HEK293 (cell line): Measurements from ENCODE around the gene ATP6V1A.

ENCODE experiments used
- CTCF ChIA-PET: fragments of 350-600 bp; formaldehyde crosslinking; extraction: SDS; loops from one replicate; lab custom pipeline; 2021; ENCODE audit warnings: antibody characterized with exemption; lab: Yijun Ruan, JAX
- POLR2A ChIA-PET: fragments of 300-600 bp; formaldehyde crosslinking; extraction: SDS; loops from one replicate; lab custom pipeline; 2020; ENCODE audit warnings: antibody characterized with exemption, inconsistent platforms; lab: Yijun Ruan, JAX
- H3K27ac ChIP-seq: fragments of 200-500 bp; sonication (Bioruptor generic); 2 replicates; pipeline ENCODE4 v1.5.1; 2014; ENCODE audit warnings: low read depth, low read length, control low read depth, inconsistent platforms; ENCODE audit errors: extremely low read depth
- H3K36me3 ChIP-seq, 2 experiments: fragments of 200-500 bp in 1 of 2; sonication (Bioruptor generic) in 1 of 2; 1 replicate in 1 of 2; 2 replicates in 1 of 2; pipeline ENCODE4 v1.5.1; 2014 to 2017; ENCODE audit warnings: inconsistent platforms in 2 of 2, low read length in 2 of 2; ENCODE audit not compliant: control insufficient read depth in 2 of 2, insufficient read depth in 1 of 2
- H3K4me1 ChIP-seq: fragments of 200-500 bp; sonication (Bioruptor generic); 2 replicates; pipeline ENCODE4 v1.5.1; 2014; ENCODE audit warnings: mild to moderate bottlenecking, low read length, inconsistent platforms; ENCODE audit not compliant: control insufficient read depth, insufficient read depth
- H3K4me3 ChIP-seq: 2 replicates; pipeline ENCODE4 v1.5.1; 2011; ENCODE audit warnings: low read depth, mild to moderate bottlenecking, control low read depth, low read length, moderate library complexity
- H3K9me3 ChIP-seq: fragments of 200-500 bp; sonication (Bioruptor generic); 2 replicates; pipeline ENCODE4 v1.5.1; 2014; ENCODE audit warnings: low read depth, low read length, inconsistent platforms; ENCODE audit not compliant: control insufficient read depth, insufficient read depth
- BCL11B ChIP-seq: fragments of 450-650 bp; formaldehyde crosslinking; IDR thresholded peaks from 2 replicates; pipeline ENCODE4 v1.5.1; 2016; ENCODE audit warnings: low read depth, missing biosample characterization, missing genetic modification characterization
- HOXC10 ChIP-seq: sonication (generic); formaldehyde crosslinking; IDR thresholded peaks from 2 replicates; pipeline ENCODE4 v1.8.1; 2023; ENCODE audit warnings: mild to moderate bottlenecking, missing genetic modification reagents
- IKZF3 ChIP-seq: fragments of 450-650 bp; IDR thresholded peaks from 2 replicates; pipeline ENCODE4 v1.5.0; 2018; ENCODE audit warnings: missing biosample characterization, mild to moderate bottlenecking, missing genetic modification characterization, moderate library complexity
- KLF10 ChIP-seq: fragments of 450-650 bp; IDR thresholded peaks from 2 replicates; pipeline ENCODE4 v1.5.1; 2018; ENCODE audit warnings: missing biosample characterization, mild to moderate bottlenecking, missing genetic modification characterization
- KLF8 ChIP-seq: fragments of 450-650 bp; formaldehyde crosslinking; IDR thresholded peaks from 2 replicates; pipeline ENCODE4 v1.5.1; 2016; ENCODE audit warnings: missing biosample characterization, missing genetic modification characterization
- PRDM1 ChIP-seq: fragments of 450-650 bp; formaldehyde crosslinking; IDR thresholded peaks from 2 replicates; pipeline ENCODE4; 2016; ENCODE audit warnings: missing biosample characterization, missing genetic modification characterization
- SCRT1 ChIP-seq: fragments of 450-650 bp; formaldehyde crosslinking; IDR thresholded peaks from 2 replicates; pipeline ENCODE4 v1.5.1; 2016; ENCODE audit warnings: missing biosample characterization, missing genetic modification characterization, borderline replicate concordance
- SETDB1 ChIP-seq: IDR thresholded peaks from one replicate; pipeline ENCODE4 v1.6.1; 2017; ENCODE audit warnings: mild to moderate bottlenecking, low read length, moderate library complexity, mixed read lengths; ENCODE audit not compliant: insufficient read length
- YY1 ChIP-seq: fragments of 450-650 bp; formaldehyde crosslinking; IDR thresholded peaks from 2 replicates; pipeline ENCODE4 v1.5.1; 2018; ENCODE audit warnings: missing biosample characterization, missing genetic modification characterization
- ZEB2 ChIP-seq: fragments of 450-650 bp; formaldehyde crosslinking; IDR thresholded peaks from 2 replicates; pipeline ENCODE4 v1.5.1; 2016; ENCODE audit warnings: missing biosample characterization, missing genetic modification characterization
- ZNF112 ChIP-seq: fragments of 450-650 bp; formaldehyde crosslinking; IDR thresholded peaks from 2 replicates; pipeline ENCODE4 v1.5.0; 2017; ENCODE audit warnings: missing biosample characterization, missing genetic modification characterization
- ZNF140 ChIP-seq: fragments of 450-650 bp; formaldehyde crosslinking; IDR thresholded peaks from 2 replicates; pipeline ENCODE4 v1.5.1; 2016; ENCODE audit warnings: missing biosample characterization, missing genetic modification characterization
- ZNF2 ChIP-seq: fragments of 450-650 bp; formaldehyde crosslinking; IDR thresholded peaks from 2 replicates; pipeline ENCODE4 v1.5.1; 2016; ENCODE audit warnings: missing biosample characterization, missing genetic modification characterization
- ZNF239 ChIP-seq: fragments of 450-650 bp; formaldehyde crosslinking; IDR thresholded peaks from 2 replicates; pipeline ENCODE4 v1.5.1; 2016; ENCODE audit warnings: missing biosample characterization, missing genetic modification characterization
- ZNF292 ChIP-seq: fragments of 450-650 bp; formaldehyde crosslinking; IDR thresholded peaks from 2 replicates; pipeline ENCODE4 v1.5.1; 2016; ENCODE audit warnings: low read depth, missing biosample characterization, missing genetic modification characterization, borderline replicate concordance
- ZNF354C ChIP-seq: fragments of 450-650 bp; formaldehyde crosslinking; IDR thresholded peaks from 2 replicates; pipeline ENCODE4 v1.5.1; 2016; ENCODE audit warnings: missing biosample characterization, missing genetic modification characterization, low read depth, borderline replicate concordance
- ZNF362 ChIP-seq: fragments of 450-650 bp; formaldehyde crosslinking; IDR thresholded peaks from 2 replicates; pipeline ENCODE4 v1.5.1; 2016; ENCODE audit warnings: missing biosample characterization, missing genetic modification characterization
- ZNF433 ChIP-seq: fragments of 450-650 bp; formaldehyde crosslinking; IDR thresholded peaks from 2 replicates; pipeline ENCODE4 v1.5.1; 2016; ENCODE audit warnings: missing biosample characterization, missing genetic modification characterization, low read depth
- ZNF449 ChIP-seq: fragments of 450-650 bp; formaldehyde crosslinking; IDR thresholded peaks from 2 replicates; pipeline ENCODE4 v1.5.1; 2017; ENCODE audit warnings: missing biosample characterization, mild to moderate bottlenecking, missing genetic modification characterization, moderate library complexity
- ZNF549 ChIP-seq: fragments of 450-650 bp; IDR thresholded peaks from 2 replicates; pipeline ENCODE4 v1.5.1; 2018; ENCODE audit warnings: missing biosample characterization, missing genetic modification characterization, mild to moderate bottlenecking, inconsistent platforms, moderate library complexity
- ZNF571 ChIP-seq: fragments of 450-650 bp; formaldehyde crosslinking; IDR thresholded peaks from 2 replicates; pipeline ENCODE4 v1.5.0; 2017; ENCODE audit warnings: missing biosample characterization, missing genetic modification characterization
- ZNF596 ChIP-seq: fragments of 450-650 bp; IDR thresholded peaks from 2 replicates; pipeline ENCODE4 v1.5.0; 2018; ENCODE audit warnings: missing biosample characterization, mild to moderate bottlenecking, missing genetic modification characterization, moderate library complexity
- ZNF776 ChIP-seq: fragments of 450-650 bp; formaldehyde crosslinking; IDR thresholded peaks from 2 replicates; pipeline ENCODE4 v1.5.0; 2017; ENCODE audit warnings: missing biosample characterization, missing genetic modification characterization, borderline replicate concordance
- ZNF792 ChIP-seq: fragments of 450-650 bp; formaldehyde crosslinking; IDR thresholded peaks from 2 replicates; pipeline ENCODE4 v1.5.1; 2016; ENCODE audit warnings: missing biosample characterization, missing genetic modification characterization
- ZSCAN4 ChIP-seq: fragments of 450-650 bp; formaldehyde crosslinking; IDR thresholded peaks from 2 replicates; pipeline ENCODE4 v1.5.1; 2017; ENCODE audit warnings: missing biosample characterization, missing genetic modification characterization

The ATP6V1A gene

GRCh38 chr3:113832477-113833164, 85.8 kb downstream of the ATP6V1A start:
- TF ChIP-seq SETDB1 (no peak), ZNF354C (tag by site-specific recombination) (no peak), ZNF292 (tag by site-specific recombination) (no peak), ZNF449 (no peak), ZSCAN4 (tag by site-specific recombination) (no peak), ZNF140 (tag by site-specific recombination) (no peak), BCL11B (no peak)
- TF ChIP-seq, all 188 proteins: peak for 0
- no peak overlapping the region for H3K27ac ChIP-seq

DNA sequence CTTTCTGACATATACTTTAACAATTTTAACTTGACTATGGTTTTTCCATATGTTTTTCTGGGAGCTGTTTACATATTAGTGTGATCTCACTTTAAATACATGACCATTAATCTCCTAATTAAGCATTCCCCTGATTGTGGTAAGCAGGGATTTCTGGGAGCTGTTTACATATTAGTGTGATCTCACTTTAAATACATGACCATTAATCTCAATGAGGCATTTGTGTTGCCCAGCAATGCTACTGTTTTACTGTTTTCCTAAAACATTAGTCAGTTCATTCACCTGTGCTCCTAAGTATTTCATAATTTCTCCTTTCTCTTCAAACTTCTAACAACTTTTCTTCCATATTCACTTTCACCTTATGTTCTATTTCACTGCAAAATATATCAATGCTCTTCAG, 88.1 kb downstream of the ATP6V1A start:
- no peaks in the 10 kb centered on the region for H3K36me3 ChIP-seq
- ChIA-PET POLR2A (no interaction called here), CTCF (interaction anchor here (0.9 to 1.9 kb wide), 3 partner anchors 10 to 99 kb away, joined by 3 to 7 read pairs (median 5); no protein-coding TSS in a partner anchor)
- no peak overlapping the region for H3K4me3 ChIP-seq
- no peaks in the 10 kb centered on the region for H3K9me3 ChIP-seq
- no peaks in the 10 kb centered on the region for H3K4me1 ChIP-seq
- H3K27ac ChIP-seq, result no peak overlapping the region
- TF ChIP-seq ZNF776 (tag by site-specific recombination) (no peak), PRDM1 (peak; percentile 40; the same call in 1 of the 2 replicates), HOXC10 (no peak), ZNF239 (no peak), ZNF112 (no peak)
- TF ChIP-seq, all 188 proteins: peak for 1

More at GRCh38 chr3:113832477-113833164, 85.8 kb downstream of the ATP6V1A start:
- ChIA-PET POLR2A (no interaction called here), CTCF (interaction anchor here (0.9 kb wide), 1 partner anchor 97 kb away, joined by 3 read pairs; no protein-coding TSS in a partner anchor)
- Histone ChIP-seq H3K4me1 (no peaks in the 10 kb centered on the region), H3K36me3 (no peaks in the 10 kb centered on the region), H3K9me3 (no peaks in the 10 kb centered on the region), H3K4me3 (no peak overlapping the region)

DNA sequence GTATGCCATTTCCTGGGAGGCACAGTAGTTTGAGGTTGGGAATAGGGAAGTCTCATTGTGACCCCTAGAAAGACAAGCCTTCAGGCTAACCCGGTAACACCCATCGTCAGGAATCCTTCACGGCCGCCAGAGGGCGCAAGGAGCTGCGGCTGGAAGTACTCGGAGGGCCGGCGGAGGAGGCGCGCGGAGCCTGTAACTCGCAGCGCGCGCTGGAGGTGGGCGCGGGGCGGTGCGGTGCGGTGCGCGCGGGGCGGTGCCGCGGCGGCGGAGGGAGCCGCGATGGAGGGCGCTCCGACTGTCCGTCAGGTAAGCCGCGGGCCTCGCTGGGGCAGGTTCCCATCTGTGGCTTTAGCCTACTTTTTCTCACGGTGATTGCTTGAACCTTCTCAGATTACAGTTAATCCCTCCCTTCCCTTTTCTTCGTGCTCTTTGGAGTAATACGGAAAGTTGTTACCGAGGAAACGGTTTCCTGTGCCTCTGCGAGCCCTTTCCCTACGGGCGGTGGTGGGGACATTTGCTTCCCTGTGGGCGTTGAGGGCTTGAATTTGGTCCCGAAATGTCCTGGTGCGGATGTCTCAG, 91.9 kb downstream of the ATP6V1A start, which contains the start of gene GRAMD1C:
GRAMD1C (plus strand) TSS at position 158 of the 579 bp plus-strand sequence; CDS start at position 280, 122 bp downstream.
- H3K9me3 ChIP-seq, result no peaks in the 10 kb centered on the region
- ChIA-PET POLR2A (interaction anchor here (0.6 to 0.7 kb wide), 5 partner anchors 76 to 281 kb away, joined by 3 to 5 read pairs (median 3); no protein-coding TSS in a partner anchor), CTCF (interaction anchor here (0.6 to 1.3 kb wide), 7 partner anchors 13 to 1848 kb away, joined by 3 to 7 read pairs (median 3); no protein-coding TSS in a partner anchor)
- no peaks in the 10 kb centered on the region for H3K36me3 ChIP-seq
- peak within 1 kb of the TSS; percentile 56 for H3K4me3 ChIP-seq
- no peak within 1 kb of the TSS for H3K27ac ChIP-seq
- no peaks in the 10 kb centered on the region for H3K4me1 ChIP-seq
- peak; percentile 44; the same call in 1 of the 2 replicates for TF ChIP-seq KLF10 (tag by site-specific recombination)
- TF ChIP-seq ZEB2, result 0 out of 2 replicates have a peak, but pooled peaks have one; percentile 48
- no peak for TF ChIP-seq SCRT1 (tag by site-specific recombination)
- TF ChIP-seq ZNF596 (tag by site-specific recombination), result no peak
- TF ChIP-seq ZNF433 (tag by site-specific recombination), result no peak
- no peak for TF ChIP-seq ZNF2 (tag by site-specific recombination)
- TF ChIP-seq ZNF549 (tag by site-specific recombination), result peak; percentile 28; the same call in 1 of the 2 replicates
- TF ChIP-seq ZNF792 (tag by site-specific recombination), result no peak
- TF ChIP-seq IKZF3 (tag by site-specific recombination), result peak; percentile 53; the same call in 1 of the 2 replicates
- no peak for TF ChIP-seq ZNF571 (tag by site-specific recombination)
- TF ChIP-seq YY1, result no peak
- TF ChIP-seq KLF8 (tag by site-specific recombination), result 0 out of 2 replicates have a peak, but pooled peaks have one; percentile 10
- no peak for TF ChIP-seq ZNF362 (tag by site-specific recombination)
